RPMI8226 (cell line): Measurements from ENCODE around the gene FAM20C.

Experiments
- DNase-seq: peaks from one replicate; pipeline ENCODE4 v3.0.0-alpha.2; 2015

FAM20C gene

DNA sequence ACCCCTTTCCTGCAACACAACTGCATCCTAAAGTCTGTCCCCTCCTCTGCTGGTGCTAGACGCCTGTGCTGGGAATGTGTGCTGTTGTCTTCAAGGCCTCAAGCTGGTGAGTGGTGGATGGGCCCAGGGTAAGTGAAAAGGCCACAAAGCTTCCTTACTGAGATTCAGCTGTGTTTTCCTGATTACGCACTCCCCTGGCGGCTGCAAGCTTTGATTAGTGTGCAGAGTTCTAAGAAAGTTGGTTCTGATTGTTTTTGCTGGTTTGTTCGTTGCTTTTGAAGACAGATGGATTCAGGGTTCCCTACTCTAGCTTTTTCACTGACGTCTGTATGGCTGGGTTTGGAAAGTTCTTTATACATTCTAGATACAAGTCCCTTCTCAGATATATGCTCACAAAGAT, 85.7 kb downstream of the FAM20C start:
- DNase-seq = no peak

DNA sequence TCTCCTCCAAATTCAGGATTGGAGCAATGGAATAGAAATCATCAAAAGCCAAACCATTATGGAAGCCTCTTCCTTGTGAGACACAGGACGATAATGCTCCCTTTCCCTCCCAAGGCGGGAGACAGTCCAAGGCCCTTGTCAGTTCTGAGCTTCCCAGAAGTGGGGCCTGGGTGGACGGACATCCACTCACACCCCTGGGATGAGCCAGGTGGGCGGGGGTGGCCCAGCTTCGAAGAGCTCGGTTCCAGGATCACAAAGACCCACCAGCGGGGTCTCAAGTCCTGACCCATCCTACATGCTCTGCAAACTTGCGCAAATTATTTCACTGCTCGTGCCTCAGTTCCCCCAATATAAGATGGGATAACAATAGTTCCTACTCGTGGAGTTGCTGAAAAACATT, 87.5 kb downstream of the FAM20C start:
- DNase-seq = no peak

DNA sequence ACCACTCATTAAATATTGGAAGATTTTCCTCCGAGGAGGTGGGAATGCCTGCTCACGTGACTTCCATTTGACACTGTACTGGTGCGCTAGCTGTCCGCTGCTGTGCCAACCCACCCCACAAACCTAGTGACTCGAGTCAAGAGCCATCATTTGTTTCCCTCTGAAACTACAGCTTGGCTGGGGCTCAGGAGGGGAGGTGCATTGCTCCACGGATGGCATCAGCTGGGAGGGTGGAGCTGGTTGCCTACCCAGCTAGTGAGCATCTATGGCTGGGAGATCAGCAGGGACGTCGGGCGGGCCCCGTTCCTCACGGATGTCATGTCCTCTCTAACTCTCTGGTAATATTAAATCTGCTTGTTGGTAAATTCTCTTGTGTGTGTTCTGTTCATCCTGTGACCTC, 88.1 kb downstream of the FAM20C start:
- DNase-seq = no peak

DNA sequence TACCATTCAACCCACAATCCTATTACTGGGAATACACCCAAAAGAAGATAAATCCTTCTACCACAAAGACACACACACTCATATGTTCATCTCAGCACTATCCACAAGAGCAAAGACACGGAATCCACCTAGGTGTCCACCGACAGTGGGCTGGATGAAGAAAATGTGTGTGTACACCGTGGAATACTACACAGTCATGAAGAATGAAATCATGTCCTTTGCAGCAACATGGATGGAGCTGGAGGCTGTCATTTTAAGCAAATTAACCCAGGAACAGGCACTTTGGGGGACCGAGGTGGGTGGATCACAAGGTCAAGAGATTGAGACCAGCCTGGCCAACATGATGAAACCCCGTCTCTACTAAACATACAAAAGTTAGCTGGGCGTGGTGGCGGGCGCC, 89.3 kb downstream of the FAM20C start:
- no peak for DNase-seq

DNA sequence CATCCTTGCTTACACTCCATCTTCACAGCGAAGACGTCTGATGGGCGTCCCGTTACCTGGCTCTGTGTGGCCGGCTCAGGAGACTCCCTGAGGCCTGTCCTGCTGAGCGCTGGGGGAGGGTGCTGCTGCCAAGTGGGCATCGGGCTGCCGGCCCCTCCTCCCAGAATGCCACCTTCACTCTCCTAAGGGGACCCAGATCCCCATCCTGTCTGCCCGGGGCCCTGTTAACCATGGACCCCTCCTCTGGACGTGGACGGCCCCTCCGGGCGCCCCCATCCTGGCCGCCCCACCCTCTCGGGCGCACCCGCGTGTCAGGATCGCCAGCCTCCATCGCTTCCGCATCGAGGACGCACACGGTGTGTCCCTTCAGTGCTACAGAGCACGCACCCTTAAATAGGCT, 90.2 kb downstream of the FAM20C start:
- no peak for DNase-seq

DNA sequence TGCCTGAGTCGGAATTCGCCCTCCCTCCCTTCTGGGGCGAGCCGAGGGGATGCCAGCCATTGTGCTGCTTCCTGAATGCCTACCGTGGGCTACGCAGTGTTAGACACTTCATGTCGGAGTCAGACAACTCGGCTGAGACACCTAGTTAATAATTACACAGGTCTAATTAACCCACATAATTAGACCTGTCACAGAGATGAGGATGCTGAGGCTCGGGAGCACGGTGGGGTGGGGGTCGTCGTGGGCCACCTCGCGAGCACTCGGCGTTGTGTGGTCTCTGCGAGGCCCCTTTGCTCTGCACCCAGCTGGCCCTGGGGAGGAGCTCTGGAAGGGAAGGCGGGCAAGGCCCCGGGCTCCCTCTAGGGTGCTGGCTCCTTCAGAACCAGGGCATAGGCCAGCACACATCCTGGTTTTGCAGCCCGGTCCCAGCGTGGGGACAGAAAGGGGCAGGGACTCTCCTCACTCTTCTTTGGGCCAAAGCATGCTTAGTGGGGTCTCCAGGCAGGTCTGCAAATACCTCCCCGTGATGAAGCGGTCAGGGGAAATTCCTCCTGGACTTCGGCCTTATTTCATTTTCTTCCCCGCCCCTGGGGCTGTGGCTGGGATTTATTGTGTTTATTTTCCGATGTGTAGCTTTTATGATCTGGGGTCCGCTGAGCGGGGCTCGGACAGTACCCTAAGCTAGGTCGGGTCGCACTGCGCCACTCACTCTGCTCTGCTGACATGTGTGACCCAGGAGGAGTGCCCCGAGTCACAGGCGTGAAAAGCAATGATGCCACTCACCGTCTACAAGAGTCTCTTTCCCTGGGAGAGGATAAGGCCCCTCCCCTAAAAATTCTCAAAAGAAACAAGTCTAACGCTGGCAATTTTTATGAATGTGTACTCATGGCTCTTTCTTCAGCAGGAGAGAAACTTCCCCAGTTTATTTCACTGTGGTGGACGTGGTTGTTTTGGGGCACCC, 92.7 kb downstream of the FAM20C start:
- DNase-seq = no peak

DNA sequence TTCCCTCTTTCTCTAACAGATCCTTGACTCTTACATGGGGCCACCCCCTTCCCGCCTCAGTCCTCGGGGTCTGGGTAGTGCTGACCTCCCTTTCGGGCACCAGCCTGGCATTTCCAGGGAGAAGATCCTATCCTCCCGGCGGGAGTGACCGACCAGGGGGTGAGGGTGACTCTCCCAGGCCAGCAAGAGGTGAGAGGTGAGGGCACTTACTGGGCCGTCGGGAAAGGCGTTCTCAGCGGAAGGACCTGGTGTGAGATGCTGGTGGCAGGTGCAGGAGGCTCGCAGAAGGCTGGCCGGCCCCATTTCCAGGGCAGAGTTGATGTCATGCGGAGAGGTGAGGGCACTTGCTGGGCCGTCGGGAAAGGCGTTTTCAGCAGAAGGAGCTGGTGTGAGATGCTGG, 93.4 kb downstream of the FAM20C start:
- DNase-seq = peak; percentile 21

DNA sequence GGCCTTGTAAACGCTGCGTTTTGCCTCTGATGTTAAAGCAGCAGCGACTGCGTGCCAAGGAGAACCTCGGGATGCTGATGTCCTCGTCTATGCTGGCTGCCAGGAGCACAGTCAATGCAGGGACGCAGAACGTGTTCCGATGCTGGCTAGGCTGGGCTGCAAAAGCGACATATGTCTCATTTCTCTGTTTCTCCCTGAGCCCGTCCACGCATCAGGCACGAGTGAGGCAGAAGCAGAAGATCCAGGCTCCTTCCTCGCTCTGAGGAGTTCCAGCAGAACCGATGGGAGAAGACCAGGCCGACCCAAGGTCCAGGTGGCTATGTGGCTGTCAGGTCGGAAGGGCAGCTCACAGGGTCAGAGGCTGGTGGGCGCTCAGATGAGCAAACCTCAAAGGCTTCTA, 93.9 kb downstream of the FAM20C start:
- DNase-seq = no peak

DNA sequence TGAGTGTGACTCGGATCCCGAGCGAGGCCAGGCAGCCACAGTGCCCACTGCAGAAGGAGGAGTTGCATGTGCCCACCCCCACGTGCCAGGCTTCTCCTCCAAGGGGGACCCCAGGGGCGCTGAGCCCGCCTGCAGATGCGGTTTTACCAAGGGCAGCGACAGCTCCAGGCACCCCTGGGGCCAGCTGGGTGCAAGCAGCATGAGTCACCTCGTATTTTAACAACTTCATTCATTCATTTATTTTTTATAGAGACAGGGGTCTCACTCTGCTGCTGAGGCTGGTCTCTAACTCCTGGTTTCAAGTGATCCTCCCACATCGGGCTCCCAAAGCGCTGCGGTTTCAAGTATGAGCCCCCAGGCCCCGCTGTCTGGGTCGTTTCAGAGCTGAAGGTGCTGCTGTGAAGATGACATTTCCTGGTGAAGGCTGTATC, 96.3 kb downstream of the FAM20C start:
- no peak for DNase-seq

DNA sequence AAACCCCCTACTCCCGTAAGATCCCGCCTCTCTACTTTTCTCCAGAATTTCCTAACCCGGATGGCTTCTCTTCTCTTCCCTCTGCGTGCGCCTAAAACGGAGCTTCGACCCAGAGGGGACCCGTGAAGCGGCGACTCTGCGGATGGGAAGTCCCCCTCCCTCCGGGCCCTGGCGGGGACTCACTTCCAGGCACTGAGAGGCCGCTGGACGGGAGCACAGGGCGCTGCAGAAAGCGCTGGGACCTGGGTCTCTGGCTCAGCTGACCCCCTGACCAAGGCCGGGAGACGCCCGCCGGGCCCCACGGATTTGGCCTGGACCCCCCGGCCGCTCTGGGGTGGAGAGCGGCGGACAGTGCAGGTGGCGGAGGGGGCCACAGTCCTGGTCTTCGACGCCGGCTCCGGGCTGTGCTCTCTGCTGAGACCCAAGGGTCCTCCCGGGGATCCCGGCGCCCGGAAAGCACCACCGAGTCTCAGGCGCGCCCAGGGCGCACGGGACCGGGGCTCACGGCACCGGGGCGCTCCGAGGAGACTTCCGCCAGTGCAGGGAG, 96.9 kb downstream of the FAM20C start:
- DNase-seq = no peak

DNA sequence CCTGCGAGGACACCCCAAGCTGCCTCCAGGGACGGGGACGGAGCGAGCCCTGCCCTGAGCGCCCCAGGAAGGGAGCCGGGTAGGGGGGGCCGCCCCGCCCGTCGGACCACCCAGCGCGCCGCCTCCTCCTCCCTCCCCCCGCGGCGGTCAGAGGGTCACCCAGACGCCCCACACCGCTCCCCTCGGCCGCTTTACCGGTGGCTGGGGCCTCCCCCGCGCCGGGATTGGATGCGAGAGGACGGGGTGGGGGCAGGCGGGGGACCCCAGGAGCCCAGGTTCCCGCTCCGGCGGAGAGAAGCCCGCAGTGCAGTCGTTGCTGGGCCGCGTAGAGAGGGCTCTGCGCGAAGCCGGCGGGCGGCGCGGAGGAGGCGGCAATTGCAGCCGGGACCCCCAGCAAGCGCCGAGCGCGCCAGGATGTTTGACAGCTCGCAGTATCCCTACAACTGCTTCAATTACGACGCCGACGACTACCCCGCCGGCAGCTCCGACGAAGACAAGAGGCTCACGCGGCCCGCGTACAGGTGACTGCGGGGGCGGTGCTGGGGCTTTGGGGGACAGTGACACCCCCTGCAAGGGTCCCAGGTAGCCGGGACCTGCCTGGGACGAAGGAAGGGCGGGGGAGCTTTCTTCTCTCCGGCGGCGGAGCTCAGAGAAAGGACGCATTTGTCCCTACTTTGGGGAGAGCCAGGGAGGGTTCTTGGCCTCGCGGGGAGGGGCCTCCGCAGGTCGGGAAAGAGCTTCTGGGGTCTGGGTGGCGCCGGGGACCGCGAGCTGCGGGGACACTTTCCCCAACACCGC, 97.6 kb downstream of the FAM20C start, which contains the start of gene FOXL3:
FOXL3 (plus strand) TSS at position 415 of the 798 bp plus-strand sequence; CDS start at position 415, 0 bp downstream.
- no peak for DNase-seq

DNA sequence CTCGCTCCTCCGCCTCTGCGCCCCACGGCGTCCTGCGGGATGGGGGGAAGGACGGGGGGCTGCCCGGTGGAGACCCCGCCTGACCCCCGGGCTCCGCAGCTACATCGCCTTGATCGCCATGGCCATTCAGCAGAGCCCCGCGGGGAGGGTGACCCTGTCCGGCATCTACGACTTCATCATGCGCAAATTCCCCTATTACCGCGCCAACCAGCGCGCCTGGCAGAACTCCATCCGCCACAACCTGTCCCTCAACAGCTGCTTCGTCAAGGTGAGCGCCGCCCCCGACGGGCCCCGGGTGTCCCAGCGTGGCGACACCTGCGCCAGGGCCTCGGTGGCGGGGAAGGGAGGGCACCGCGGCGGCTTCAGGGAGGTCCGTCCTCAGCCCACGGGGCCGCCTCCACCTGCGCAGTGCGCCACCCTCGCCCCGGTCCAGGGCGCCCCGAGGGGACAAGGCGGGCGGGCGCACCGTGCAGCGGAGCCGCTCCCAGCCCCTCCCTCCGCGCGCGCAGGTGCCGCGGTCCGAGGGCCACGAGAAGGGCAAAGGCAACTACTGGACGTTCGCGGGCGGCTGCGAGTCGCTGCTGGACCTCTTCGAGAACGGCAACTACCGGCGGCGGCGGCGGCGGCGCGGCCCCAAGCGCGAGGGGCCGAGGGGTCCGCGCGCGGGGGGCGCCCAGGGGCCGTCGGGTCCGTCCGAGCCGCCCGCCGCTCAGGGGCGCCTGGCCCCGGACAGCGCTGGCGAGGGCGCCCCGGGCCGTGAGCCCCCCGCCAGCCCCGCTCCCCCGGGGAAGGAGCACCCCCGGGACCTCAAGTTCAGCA, 98.4 kb downstream of the FAM20C start:
- DNase-seq = no peak

DNA sequence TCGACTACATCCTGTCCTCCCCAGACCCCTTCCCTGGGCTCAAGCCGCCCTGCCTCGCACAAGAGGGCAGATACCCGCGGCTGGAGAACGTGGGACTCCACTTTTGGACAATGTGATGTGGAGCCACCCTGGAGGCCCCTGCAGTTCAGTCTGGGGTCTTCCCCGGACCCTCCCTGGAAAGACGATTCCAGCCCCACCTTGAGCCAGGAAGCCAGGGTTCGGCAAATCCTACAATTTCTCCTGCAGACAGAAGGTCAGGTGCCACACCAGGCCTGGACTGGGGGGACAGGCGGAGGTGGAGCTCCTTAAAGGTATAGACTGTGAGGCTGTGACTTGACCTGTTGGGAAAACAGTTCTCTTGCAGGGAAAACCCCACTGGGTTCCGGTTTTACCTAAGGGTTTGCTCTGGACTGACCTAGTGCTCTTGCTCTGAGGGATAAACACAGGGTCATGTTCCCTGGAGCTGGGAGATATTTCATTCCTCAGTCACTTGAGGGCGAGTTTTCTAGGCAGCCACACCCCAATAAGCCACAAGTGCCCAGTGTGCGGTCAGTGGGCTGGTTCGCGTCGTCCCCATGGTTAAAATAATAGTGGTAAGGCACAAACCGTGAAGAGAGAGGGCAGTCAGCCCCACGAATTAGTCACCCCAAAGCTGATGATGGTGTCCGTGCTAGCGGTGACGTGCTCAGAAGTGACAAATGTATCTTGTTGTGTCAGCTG, 99.2 kb downstream of the FAM20C start:
- no peak for DNase-seq

DNA sequence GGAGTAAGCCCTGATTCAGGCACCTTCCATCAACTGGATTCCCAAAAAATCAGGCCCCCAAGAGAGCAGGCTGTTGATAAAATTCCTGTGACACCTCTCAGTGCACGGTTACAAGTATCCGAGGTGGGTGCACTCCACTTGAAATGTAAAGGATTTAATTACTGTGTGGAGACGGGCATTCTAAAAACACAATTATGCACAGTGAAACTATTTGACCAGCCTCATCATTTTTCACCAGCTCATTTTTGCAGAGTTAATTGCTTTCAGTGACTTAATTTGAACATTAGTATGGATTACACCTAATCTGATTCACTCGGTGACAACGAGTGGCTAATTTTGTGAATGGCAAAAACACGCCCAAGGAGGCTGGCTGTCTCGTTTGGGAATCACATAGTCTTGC, 99.9 kb downstream of the FAM20C start:
- no peak for DNase-seq

DNA sequence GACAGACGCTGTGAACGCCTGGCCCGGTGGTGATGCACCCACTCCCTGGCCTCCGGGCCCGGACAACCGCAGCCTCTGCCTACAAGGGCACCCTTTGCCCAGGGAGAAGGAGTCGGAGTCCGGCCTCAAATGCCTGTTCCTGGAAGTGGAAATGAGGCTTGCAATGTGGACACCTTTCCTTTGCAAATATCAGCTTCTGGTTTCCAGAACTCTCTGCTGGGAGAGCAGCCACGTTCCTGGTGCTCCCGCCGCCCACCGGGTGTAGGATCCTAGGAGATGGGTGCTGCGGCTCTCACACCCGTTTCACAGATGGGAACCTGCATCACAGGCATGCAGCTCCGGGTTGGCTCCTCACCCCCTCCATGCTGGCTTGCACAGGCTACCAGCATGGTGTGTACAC, 100.5 kb downstream of the FAM20C start:
- no peak for DNase-seq

DNA sequence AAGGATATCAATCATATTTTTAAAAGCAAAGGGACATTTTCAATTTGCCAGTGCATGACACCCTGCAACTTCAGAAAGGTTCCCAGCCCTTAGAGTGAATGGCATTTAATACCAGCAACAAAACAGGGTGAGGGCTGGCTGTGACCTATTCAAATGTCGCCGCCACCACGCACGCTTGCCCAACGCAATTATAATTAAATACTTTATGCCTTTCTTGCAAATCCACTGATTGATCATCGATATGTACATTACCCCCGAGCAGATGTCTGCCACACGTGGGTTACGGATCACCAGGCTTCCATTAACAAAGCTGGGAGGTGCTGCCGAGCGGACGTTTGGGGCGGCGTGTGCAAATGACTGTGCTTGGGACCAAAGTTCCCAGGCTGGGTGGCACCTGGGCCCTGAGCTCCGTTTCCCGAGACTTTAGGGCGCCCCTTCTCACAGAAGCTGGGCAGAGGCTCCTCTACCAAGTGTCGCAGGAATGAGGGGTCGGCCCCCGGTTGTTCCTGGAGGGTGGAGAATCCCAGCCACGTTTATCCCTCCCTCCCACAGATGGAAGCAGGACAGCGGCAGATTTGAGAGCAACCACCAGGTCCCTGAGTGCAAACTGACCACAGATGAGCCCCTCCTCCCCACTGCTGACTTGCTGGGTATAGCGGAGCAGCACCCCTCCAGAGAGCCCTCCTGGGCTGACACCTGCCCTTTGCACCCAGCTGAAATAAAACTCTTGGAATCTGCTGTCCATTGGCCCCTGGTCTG, 101.5 kb downstream of the FAM20C start:
- DNase-seq = no peak

DNA sequence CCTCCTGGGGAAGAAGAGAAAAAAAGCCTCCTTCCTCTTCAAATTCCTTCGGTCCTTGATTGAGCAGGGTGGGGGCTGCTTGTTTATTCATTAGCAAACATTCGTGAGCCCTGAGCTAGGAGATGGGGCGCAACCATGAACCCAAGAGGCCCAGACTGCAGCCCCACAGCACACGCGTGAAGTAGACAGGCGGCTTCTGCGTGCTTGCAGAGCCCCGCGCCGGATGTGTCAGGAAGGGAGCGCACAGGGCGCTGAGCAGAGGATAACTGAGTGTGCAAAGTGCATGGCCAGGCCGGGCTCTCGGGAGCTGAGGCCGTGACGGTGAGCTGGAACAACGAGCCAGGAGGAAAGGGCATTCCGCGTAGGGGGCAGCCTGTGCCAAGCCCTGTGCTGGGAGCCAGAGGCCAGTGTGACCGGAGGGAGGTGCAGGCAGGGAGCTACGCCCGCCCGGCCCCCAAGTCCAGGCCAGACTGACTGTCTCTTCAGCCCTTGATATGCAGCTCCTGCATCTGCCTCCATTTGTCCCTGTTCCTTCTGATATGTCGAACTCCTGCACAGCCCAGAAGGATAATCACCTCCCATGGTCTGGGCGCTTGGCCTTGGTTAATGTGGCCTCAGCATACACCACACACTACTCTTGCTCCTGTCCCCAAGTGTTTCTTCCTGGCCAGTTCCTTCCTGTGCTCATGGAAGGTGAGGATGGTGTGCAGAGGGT, 102.2 kb downstream of the FAM20C start:
- DNase-seq = no peak

DNA sequence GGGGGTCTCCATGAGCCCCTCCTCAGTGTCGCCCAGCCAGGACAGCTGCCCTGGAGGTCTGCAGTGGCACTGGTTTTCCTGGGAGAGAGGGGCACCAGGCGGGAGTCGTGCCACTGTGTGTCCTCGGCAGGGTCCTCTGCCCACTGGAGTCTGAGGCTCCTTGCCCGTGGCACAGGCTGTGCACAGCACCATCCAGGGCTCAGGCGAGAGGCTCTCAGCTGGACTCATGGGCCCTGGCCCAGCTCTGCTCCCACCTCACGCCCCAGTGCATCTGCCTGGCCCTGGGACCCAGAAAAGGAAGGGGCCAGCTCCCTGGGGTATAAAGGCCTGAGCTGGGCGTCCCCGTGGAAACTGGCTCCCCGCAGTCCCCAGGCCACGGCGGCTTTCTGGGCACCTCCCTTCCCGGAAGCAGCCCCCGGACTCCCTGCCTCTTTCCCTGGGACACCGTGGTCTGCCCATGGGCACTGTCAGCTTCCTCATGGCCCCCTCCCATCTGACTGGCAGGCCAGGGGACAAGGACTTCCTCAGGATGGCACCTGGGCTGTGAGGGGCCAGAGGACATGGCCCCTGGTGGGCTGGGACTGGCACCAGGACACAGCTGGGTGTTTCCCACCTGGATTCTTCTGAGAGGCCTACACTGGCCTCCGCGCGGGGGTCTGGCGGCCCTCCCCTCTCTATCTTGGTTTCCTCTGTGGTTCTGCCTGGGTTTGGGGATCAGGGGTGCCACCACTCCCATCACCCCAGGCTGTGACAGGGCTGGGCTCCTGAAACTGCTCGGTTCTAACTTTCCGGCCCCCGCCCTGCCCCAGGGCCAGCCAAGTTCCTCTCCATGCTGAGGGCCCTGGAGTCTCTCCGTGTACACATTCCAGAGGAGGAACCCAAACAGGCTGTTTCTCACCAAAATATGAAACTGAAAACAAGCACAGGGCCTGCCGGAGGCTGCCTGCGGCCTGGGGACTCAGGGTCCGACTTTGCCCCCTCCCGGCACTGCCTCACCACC, 103.1 kb downstream of the FAM20C start:
- DNase-seq = no peak

DNA sequence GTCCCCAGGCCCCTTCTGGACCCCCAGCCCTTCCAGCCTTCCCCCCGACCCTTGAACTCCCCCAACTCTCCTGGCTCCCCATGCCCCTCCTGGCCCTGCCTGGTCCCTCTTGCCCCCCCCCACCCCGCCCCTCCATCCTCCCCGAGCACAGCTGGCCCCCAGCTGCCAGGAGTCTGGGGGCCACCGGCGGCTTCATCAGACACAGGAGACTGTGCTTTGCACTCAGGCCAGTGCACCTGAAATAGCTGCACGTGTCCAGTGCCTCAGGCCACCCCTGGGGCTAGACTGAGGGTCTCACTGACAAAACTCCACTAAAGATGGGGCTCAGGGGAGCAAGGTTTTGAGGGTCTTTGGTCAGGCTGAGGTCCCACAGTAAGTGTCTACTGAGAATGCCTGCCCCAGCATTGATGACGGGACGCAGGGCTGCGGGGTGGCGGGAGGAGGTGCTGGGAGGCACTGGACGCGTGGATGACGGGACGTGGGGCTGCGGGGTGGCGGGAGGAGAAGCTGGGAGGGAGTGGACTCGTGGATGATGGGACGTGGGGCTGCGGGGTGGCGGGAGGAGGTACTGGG, 104.1 kb downstream of the FAM20C start:
- no peak for DNase-seq
